GM12878 (cell line): ENCODE measurements around the gene HSD17B1. TPM values are rescaled to one million over a fixed set of nuclear protein-coding genes. Genes with fewer than 3 reads are reported as not detected.

Source experiments
- ATAC-seq: fragments of 200-7000 bp; cut with Tn5 transposase; 3 replicates; pipeline ENCODE4 v1.9.1; 2020; ENCODE audit warnings: mild to moderate bottlenecking, moderate library complexity
- BruUV-seq: library from RNA; stranded (reverse); fragments of 400-500 nt; replicated peaks from 2 replicates; lab custom pipeline; 2021; lab: Mats Ljungman, UMichigan
- CTCF ChIA-PET: fragments of 300-600 bp; sonication (Branson Sonifier 250); formaldehyde crosslinking; extraction: SDS; loops from one replicate; lab custom pipeline; 2021; ENCODE audit warnings: inconsistent platforms; lab: Yijun Ruan, JAX
- POLR2A ChIA-PET: fragments of 350-600 bp; formaldehyde crosslinking; extraction: SDS; loops from one replicate; lab custom pipeline; 2021; ENCODE audit warnings: inconsistent platforms; lab: Charles Lee
- RAD21 ChIA-PET: fragments of 300-600 bp; sonication (Branson Sonifier 250); formaldehyde crosslinking; loops from one replicate; lab custom pipeline; 2023; ENCODE audit warnings: antibody characterized with exemption; ENCODE audit not compliant: unreplicated experiment; lab: Charles Lee
- SMC1A ChIA-PET: fragments of 300-600 bp; sonication (Branson Sonifier 250); formaldehyde crosslinking; loops from one replicate; lab custom pipeline; 2023; ENCODE audit not compliant: unreplicated experiment, uncharacterized antibody; lab: Charles Lee
- DNase-seq: peaks from one replicate; pipeline ENCODE4 v3.0.0-alpha.2; 2011; ENCODE audit warnings: low read depth, low spot score
- FAIRE-seq: peaks from 3 replicates; lab custom pipeline; 2011; peaks lifted over from hg19 to GRCh38; lab: Jason Lieb, UNC
- H2AFZ ChIP-seq: 2 replicates; pipeline ENCODE4 v1.6.0; 2011; ENCODE audit warnings: low read depth, low read length, control low read depth; ENCODE audit not compliant: control insufficient read depth
- H3K27ac ChIP-seq: 2 replicates; pipeline ENCODE4 v1.5.1; 2011; ENCODE audit warnings: control low read depth; ENCODE audit not compliant: control insufficient read depth, insufficient read depth
- H3K27me3 ChIP-seq, 2 experiments: replicated peaks in 1 of 2; 2 replicates each; pipeline versions ENCODE4 v1.6.0 to v1.6.1; 2011; ENCODE audit warnings: low read length in 1 of 2; ENCODE audit not compliant: control insufficient read depth in 2 of 2, insufficient read depth in 2 of 2
- H3K36me3 ChIP-seq, 2 experiments: 2 replicates each; pipeline ENCODE4 v1.5.1; 2011; ENCODE audit warnings: low read length in 1 of 2; ENCODE audit not compliant: control insufficient read depth in 2 of 2, insufficient read depth in 2 of 2
- H3K4me1 ChIP-seq: 2 replicates; pipeline ENCODE4 v1.6.1; 2011; ENCODE audit warnings: mild to moderate bottlenecking, low read length, moderate library complexity, mixed read lengths; ENCODE audit not compliant: control insufficient read depth, insufficient read depth
- H3K4me2 ChIP-seq: 2 replicates; pipeline ENCODE4 v1.6.0; 2011; ENCODE audit warnings: control low read depth; ENCODE audit not compliant: control insufficient read depth, insufficient read depth
- H3K4me3 ChIP-seq: fragments of 200-600 bp; sonication (generic); 2 replicates; pipeline ENCODE4 v1.5.1; 2016
- H3K79me2 ChIP-seq: 2 replicates; pipeline ENCODE4 v1.6.0; 2011; ENCODE audit warnings: low read length; ENCODE audit not compliant: control insufficient read depth, insufficient read depth
- H3K9ac ChIP-seq: 2 replicates; pipeline ENCODE4 v1.8.0; 2011; ENCODE audit warnings: low read length, control low read depth, mixed read lengths; ENCODE audit not compliant: control insufficient read depth, insufficient read depth
- H3K9me3 ChIP-seq: replicated peaks from 3 replicates; pipeline ENCODE4 v1.5.1; 2011; ENCODE audit warnings: mild to moderate bottlenecking, low read length; ENCODE audit not compliant: control insufficient read depth, insufficient read depth
- H4K20me1 ChIP-seq: 2 replicates; pipeline ENCODE4 v1.6.0; 2011; ENCODE audit not compliant: control insufficient read depth, insufficient read depth
- GATAD2B ChIP-seq: fragments of 450-650 bp; conservative IDR thresholded peaks from 2 replicates; pipeline ENCODE4 v1.6.1; 2017; ENCODE audit warnings: low read depth, mild to moderate bottlenecking, moderate library complexity
- TCF12 ChIP-seq: IDR thresholded peaks from 2 replicates; pipeline ENCODE4 v1.6.1; 2011; ENCODE audit warnings: low read depth, mild to moderate bottlenecking, low read length
- WGBS: methylation state at CpG from one replicate; pipeline ENCODE4 v1.1.6; 2016; ENCODE audit warnings: low lambda C conversion rate; ENCODE audit not compliant: insufficient replicate concordance, insufficient coverage; ENCODE audit errors: missing lambda C conversion rate; 5-methylcytosine and 5-hydroxymethylcytosine counted together
- in situ Hi-C: fragments of 300-500 bp; cut with MboI; formaldehyde crosslinking; loops from 9 replicates; pipeline ENCODE4 v1.14.3; 2018; ENCODE audit warnings: mixed read lengths
- intact Hi-C: fragments of 100-400 bp; cut with micrococcal nuclease; formaldehyde crosslinking; loops from one replicate; pipeline ENCODE4 v1.14.2; 2022; ENCODE audit not compliant: unreplicated experiment
- polyA plus RNA-seq, 11 experiments: library from polyadenylated mRNA; depleted of rRNA in 4 of 11; unstranded in 6 of 11; stranded (reverse) in 5 of 11; fragments of >200 nt; fragmentation: Nextera tagmentation in 4 of 11; fragmentation: Illumina TruSeq in 1 of 11; extraction: Ambion mirVana in 4 of 11; extraction: Trizol in 1 of 11; gene quantifications; 1 replicate in 1 of 11; 2 replicates in 10 of 11; pipeline versions ENCODE4 v1.2.1 to v1.2.3, GENCODE V29; 2011 to 2016; ENCODE audit warnings: inconsistent platforms in 2 of 11, missing spikeins in 2 of 11, low read depth in 1 of 11
- total RNA-seq, 4 experiments: library from RNA; depleted of rRNA in 3 of 4; stranded (reverse); fragments of >200 nt in 3 of 4; fragmentation: Illumina TruSeq in 1 of 4; extraction: Trizol in 1 of 4; gene quantifications; 2 replicates each; pipeline versions ENCODE4 v1.2.1 to v1.2.3, GENCODE V29; 2013 to 2021

The HSD17B1 gene
- total and polyA plus RNA-seq, 10 of the 15 experiments (the other 5 are each of a cell fraction or from before 2014, with no cell fraction given) = 0.15 to 1.1 (median 0.42) TPM

DNA sequence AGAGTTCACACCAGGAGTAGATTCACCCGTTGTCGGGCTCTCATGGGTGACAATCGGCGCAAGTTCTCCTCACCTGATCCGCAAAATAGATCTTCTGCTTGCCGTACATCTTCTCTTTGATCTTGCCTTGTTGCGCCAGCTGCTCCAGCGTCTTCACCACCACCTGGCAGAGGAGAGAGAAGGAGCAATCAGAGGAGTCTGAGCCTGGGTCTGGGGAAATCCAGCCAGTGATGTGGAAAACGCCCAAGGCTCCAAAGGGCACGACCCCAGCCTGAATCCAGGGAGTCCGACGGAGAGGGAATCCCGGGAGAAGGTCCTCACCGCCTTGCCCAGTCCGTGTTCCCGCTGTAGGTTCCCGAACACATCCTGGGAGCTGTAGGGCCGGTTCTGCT lies 24.4 kb downstream of the HSD17B1 start:
- H3K4me1 ChIP-seq = peaks cover 16% of the 10 kb centered on the region
- TSS peak; percentile 52 for BruUV-seq
- no peaks in the 10 kb centered on the region for H3K9me3 ChIP-seq
- intact Hi-C loops = loop anchor here (1.0 to 10.0 kb wide), 3 partner anchors 41 to 358 kb away; partner anchors contain the start of genes NAGLU and TUBG2
- FAIRE-seq = no peak
- H3K4me2 ChIP-seq = peak overlapping the region; percentile 72
- no peak overlapping the region; the same call in 1 of the 2 replicates for H2AFZ ChIP-seq
- H3K4me3 ChIP-seq = peak overlapping the region; percentile 79
- H4K20me1 ChIP-seq = peaks cover 2% of the 10 kb centered on the region; the same call in 1 of the 2 replicates
- H3K79me2 ChIP-seq = peaks cover 17% of the 10 kb centered on the region
- CTCF ChIA-PET = interaction anchor here (0.7 to 9.8 kb wide), 20 partner anchors 10 to 247 kb away, joined by 3 to 239 read pairs (median 20); partner anchors contain the start of genes BECN1, CCR10, MLX and PLEKHH3
- H3K36me3 ChIP-seq = peaks cover 19 to 30% of the 10 kb centered on the region in 2 experiments
- in situ Hi-C loops = loop anchor here (10.0 kb wide), 1 partner anchor 188 kb away; the partner anchor contains the start of gene RAMP2
- H3K27ac ChIP-seq = peak overlapping the region; percentile 62
- no peak for TF ChIP-seq GATAD2B
- 0 out of 2 replicates have a peak, but pooled peaks have one; percentile 19 for TF ChIP-seq TCF12
- H3K9ac ChIP-seq = peak overlapping the region; percentile 74
- RAD21 ChIA-PET = interaction anchor here (1.4 to 5.3 kb wide), 18 partner anchors 9 to 421 kb away, joined by 3 to 152 read pairs (median 16); partner anchors contain the start of genes CCR10, CNTNAP1, MLX and NAGLU
- WGBS = under 1% methylated on average over 18 of the region's 18 CpGs
- no peaks in the 10 kb centered on the region for H3K27me3 ChIP-seq
- no peak for ATAC-seq
- DNase-seq = no peak
- SMC1A ChIA-PET = interaction anchor here (0.8 to 5.7 kb wide), 13 partner anchors 9 to 352 kb away, joined by 3 to 124 read pairs (median 13); partner anchors contain the start of genes CCR10, PLEKHH3, RETREG3 and TUBG1
- POLR2A ChIA-PET = interaction anchor here (1.0 to 6.5 kb wide), 9 partner anchors 10 to 130 kb away, joined by 3 to 120 read pairs (median 14); partner anchors contain the start of genes MLX, PLEKHH3, RETREG3 and TUBG1
